ENCODE measurements around the gene LMAN1.

- no peak for TF ChIP-seq CTCF (IDR thresholded peaks at IDR 0.05; ENCODE audit: insufficient read depth, low read length, poor library complexity, severe bottlenecking)
- no peak for TF ChIP-seq EZH2phosphoT487 (conservative IDR thresholded peaks at IDR 0.05; ENCODE audit: low read length)
These were observed 33.1 kb downstream of the LMAN1 start for GRCh38 chr18:59325965-59326364.

All from SU-DHL-6 (cell line).